Upper lobe of left lung (tissue), 4 donors: ENCODE data around the gene STX4.

Source experiments
- EP300 ChIP-seq, 4 donors: sonication (generic); formaldehyde crosslinking; IDR thresholded peaks; one replicate each; pipeline ENCODE4 v1.5.1; 2017; ENCODE audit warnings: antibody characterized with exemption in 4 of 4, control low read depth in 2 of 4
- POLR2A ChIP-seq, 4 donors: fragments of 450-650 bp; IDR thresholded peaks; one replicate each; pipeline ENCODE4 v1.5.1; 2016 to 2017; ENCODE audit warnings: antibody characterized with exemption in 4 of 4, mild to moderate bottlenecking in 2 of 4
- POLR2AphosphoS5 ChIP-seq, 2 donors: sonication (generic); formaldehyde crosslinking; IDR thresholded peaks; one replicate each; pipeline ENCODE4 v1.5.1; 2017; ENCODE audit warnings: antibody characterized with exemption in 2 of 2
- TF ChIP-seq, protein P1 (sequence below), 6 experiments: fragments of 450-650 bp in 4 of 6; fragments of 200-600 bp in 2 of 6; sonication (generic) in 2 of 6; IDR thresholded peaks; one replicate each; pipeline ENCODE4 v1.5.1; 2016 to 2019; ENCODE audit warnings: antibody characterized with exemption in 6 of 6

- TF ChIP-seq, protein P1, sequence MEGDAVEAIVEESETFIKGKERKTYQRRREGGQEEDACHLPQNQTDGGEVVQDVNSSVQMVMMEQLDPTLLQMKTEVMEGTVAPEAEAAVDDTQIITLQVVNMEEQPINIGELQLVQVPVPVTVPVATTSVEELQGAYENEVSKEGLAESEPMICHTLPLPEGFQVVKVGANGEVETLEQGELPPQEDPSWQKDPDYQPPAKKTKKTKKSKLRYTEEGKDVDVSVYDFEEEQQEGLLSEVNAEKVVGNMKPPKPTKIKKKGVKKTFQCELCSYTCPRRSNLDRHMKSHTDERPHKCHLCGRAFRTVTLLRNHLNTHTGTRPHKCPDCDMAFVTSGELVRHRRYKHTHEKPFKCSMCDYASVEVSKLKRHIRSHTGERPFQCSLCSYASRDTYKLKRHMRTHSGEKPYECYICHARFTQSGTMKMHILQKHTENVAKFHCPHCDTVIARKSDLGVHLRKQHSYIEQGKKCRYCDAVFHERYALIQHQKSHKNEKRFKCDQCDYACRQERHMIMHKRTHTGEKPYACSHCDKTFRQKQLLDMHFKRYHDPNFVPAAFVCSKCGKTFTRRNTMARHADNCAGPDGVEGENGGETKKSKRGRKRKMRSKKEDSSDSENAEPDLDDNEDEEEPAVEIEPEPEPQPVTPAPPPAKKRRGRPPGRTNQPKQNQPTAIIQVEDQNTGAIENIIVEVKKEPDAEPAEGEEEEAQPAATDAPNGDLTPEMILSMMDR (IDR thresholded peaks at IDR 0.05): no peak
- TF ChIP-seq POLR2A (IDR thresholded peaks at IDR 0.05) (no peak), POLR2AphosphoS5 (IDR thresholded peaks at IDR 0.05) (no peak), EP300 (IDR thresholded peaks at IDR 0.05) (no peak)
These were observed 47.8 kb upstream of the STX4 start for GRCh38 chr16:30985401-30986128.
